LNCaP clone FGC (cell line): ENCODE results near the gene MAP1LC3C.

Experiments used
- DNase-seq: peaks from one replicate; pipeline ENCODE4 v3.0.0-alpha.2; 2011; ENCODE audit warnings: low read depth
- H3K4me3 ChIP-seq: 2 replicates; pipeline ENCODE4 v1.5.1; 2011; ENCODE audit warnings: mild to moderate bottlenecking, low read depth, low read length, control low read depth
- TF ChIP-seq, protein P1 (sequence below): IDR thresholded peaks from 2 replicates; pipeline ENCODE4 v1.5.1; 2012; ENCODE audit warnings: mild to moderate bottlenecking; ENCODE audit not compliant: control insufficient read depth, insufficient read depth; ENCODE audit errors: extremely low read depth

Gene MAP1LC3C

DNA sequence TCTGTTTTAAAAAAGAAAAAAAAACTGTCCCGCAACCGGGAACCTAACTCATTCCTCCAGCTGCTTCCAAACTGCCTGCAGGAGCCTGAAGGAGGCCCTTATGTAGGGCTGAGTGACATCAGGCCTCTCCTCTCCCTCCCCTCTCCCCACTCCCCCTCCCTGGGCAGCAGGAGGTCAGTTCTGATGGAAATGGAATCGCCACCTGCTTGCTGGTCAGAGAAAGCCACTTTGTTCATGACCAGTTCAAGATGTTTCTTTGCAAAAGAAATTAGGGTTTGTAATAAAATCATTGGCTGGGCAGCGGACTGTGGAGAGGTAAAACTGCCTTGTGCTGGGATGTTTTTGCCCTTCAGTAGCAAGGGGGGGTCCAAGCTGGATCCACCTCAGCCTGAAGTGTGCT lies at the start of gene MAP1LC3C:
TSS of gene MAP1LC3C (minus strand) at position 73 of the 400 bp plus-strand sequence. CDS start 90 bp downstream, outside the sequence.
- no peak for DNase-seq
- TF ChIP-seq, protein P1, sequence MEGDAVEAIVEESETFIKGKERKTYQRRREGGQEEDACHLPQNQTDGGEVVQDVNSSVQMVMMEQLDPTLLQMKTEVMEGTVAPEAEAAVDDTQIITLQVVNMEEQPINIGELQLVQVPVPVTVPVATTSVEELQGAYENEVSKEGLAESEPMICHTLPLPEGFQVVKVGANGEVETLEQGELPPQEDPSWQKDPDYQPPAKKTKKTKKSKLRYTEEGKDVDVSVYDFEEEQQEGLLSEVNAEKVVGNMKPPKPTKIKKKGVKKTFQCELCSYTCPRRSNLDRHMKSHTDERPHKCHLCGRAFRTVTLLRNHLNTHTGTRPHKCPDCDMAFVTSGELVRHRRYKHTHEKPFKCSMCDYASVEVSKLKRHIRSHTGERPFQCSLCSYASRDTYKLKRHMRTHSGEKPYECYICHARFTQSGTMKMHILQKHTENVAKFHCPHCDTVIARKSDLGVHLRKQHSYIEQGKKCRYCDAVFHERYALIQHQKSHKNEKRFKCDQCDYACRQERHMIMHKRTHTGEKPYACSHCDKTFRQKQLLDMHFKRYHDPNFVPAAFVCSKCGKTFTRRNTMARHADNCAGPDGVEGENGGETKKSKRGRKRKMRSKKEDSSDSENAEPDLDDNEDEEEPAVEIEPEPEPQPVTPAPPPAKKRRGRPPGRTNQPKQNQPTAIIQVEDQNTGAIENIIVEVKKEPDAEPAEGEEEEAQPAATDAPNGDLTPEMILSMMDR = no peak
- no peak within 1 kb of the TSS for H3K4me3 ChIP-seq

GRCh38 chr1:242043165-242043564 lies 44.3 kb upstream of the MAP1LC3C start:
- no peak for DNase-seq
- TF ChIP-seq, protein P1 = no peak
- no peak overlapping the region for H3K4me3 ChIP-seq

GRCh38 chr1:242034392-242034791 lies 35.5 kb upstream of the MAP1LC3C start:
- H3K4me3 ChIP-seq = no peak overlapping the region
- DNase-seq = no peak
- TF ChIP-seq, protein P1 = no peak

GRCh38 chr1:242033447-242033846 lies 34.5 kb upstream of the MAP1LC3C start:
- no peak for DNase-seq
- no peak overlapping the region for H3K4me3 ChIP-seq
- TF ChIP-seq, protein P1 = no peak

DNA sequence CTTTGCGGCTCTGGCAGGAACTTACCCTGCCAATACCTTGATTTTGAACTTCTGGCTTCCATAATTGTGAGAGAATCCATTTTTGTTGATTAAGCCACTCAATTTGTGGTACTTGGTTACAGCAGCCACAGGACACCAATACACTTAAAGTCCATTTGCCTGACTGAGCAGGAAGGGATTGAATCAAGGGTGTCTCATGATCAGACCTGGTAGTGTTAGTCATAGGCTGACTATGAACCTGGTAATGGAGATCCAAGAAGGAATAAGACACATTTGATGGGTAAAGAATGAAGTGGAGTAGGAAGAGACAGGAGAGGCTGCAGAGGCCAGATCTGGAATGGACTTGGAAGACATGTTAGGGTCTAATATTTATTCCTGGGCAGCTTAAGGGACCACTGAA lies 31.2 kb upstream of the MAP1LC3C start:
- no peak overlapping the region for H3K4me3 ChIP-seq
- TF ChIP-seq, protein P1 = no peak
- DNase-seq = no peak

DNA sequence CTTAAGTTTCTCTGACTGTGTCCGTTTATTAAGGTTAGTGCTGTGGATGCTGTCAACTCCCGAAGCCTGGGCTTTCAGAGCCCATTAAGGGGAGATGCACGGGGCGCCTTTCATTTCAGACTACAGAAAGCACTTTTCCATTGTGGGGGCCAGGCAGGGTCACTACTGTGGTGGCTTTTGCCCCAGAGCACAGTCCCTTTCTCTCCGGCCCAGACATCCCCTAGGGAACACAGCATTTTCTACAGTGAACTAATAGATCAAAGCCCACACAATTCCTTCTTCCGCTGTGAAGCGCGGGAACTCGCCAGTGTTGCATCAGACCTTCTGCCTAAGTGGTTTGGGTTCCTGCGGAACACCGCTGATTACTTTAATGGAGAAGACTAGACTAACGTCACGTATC lies 26.8 kb upstream of the MAP1LC3C start:
- DNase-seq = no peak
- H3K4me3 ChIP-seq = no peak overlapping the region
- TF ChIP-seq, protein P1 = no peak

- TF ChIP-seq, protein P1 = no peak
- no peak for DNase-seq
- no peak overlapping the region for H3K4me3 ChIP-seq
Measured at GRCh38 chr1:242023805-242024204, 24.9 kb upstream of the MAP1LC3C start.
